ENCODE data around the gene TREML4. TPM values are rescaled to one million over a fixed set of nuclear protein-coding genes. Genes with fewer than 3 reads are reported as not detected.
"Not testable (repeated sequence)": the region's sequence is repeated elsewhere in the genome, so short reads cannot be mapped to it uniquely, and the experiment has no call there.

TREML4 gene, protein sequence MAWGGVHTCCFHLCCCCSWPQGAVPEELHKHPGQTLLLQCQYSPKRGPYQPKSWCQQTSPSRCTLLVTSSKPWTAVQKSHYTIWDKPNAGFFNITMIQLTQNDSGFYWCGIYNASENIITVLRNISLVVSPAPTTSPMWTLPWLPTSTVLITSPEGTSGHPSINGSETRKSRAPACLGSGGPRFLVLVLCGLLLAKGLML
- total RNA-seq (not detected), polyA plus RNA-seq (not detected), total RNA-seq (0 to 0.14 (median 0) reads per million in 6 experiments)

- peak within 1 kb of the TSS in 2 of 10 donors; percentile 47 to 51 for H3K27ac Mint-ChIP-seq
- no peak for ATAC-seq
Measured at GRCh38 chr6:41228096-41228495, at the start of gene TREML4. Gene TREML4, plus strand, starts transcription at chr6:41228349. Its CDS starts 79 bp downstream, at chr6:41228428.

GRCh38 chr6:41179163-41179562 is 49.0 kb upstream of the TREML4 start:
- no peaks in the 10 kb centered on the region for H3K36me3 Mint-ChIP-seq
- peaks cover 0 to 4% (median 0%) of the 10 kb centered on the region in 5 donors for H3K27me3 Mint-ChIP-seq
- POLR2A ChIA-PET, result interaction anchor here (0.7 kb wide), 1 partner anchor 103 kb away, joined by 3 read pairs; no protein-coding TSS in a partner anchor
- H3K9me3 Mint-ChIP-seq, result no peaks in the 10 kb centered on the region
- peaks cover 1 to 26% (median 14%) of the 10 kb centered on the region in 4 donors for H3K4me1 Mint-ChIP-seq
- no peak for DNase-seq
- no peak for ATAC-seq
- no peak overlapping the region for H3K27ac Mint-ChIP-seq
- H3K4me3 Mint-ChIP-seq, result no peak overlapping the region

More at GRCh38 chr6:41228096-41228495, at the start of gene TREML4:
- peaks cover 0 to 2% (median 0%) of the 10 kb centered on the region in 9 donors for H3K9me3 Mint-ChIP-seq
- peaks cover 0 to 1% (median 0%) of the 10 kb centered on the region in 3 donors for H3K36me3 Mint-ChIP-seq
- no peak within 1 kb of the TSS for H3K4me3 Mint-ChIP-seq
- peaks cover 3 to 8% (median 4%) of the 10 kb centered on the region in 4 donors for H3K4me1 Mint-ChIP-seq
- no peak for DNase-seq
- POLR2A ChIA-PET, result no interaction called here
- peaks cover 2 to 12% (median 5%) of the 10 kb centered on the region in 5 donors for H3K27me3 Mint-ChIP-seq

DNA sequence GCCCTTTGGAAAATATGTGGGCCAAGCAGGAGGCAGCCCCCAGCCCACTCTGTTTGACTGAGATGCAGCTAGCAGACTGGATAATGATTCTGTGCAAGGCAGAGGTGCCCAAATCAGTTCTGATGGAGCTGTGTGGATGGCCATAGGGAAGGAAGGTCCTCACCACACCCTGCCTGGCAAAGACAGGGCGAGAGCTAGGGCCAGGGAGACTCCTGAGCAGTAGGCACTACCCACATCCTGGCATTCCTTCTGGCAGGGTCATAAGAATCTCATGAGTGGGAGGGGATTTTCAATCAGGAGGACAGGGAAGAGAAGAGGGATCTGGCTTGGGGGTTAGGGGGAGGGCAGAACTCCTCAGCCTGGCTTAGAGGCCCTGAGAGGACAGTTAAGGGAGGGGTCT is 46.6 kb upstream of the TREML4 start:
- DNase-seq, result no peak
- no peak for ATAC-seq
- Mint-ChIP-seq H3K4me1 (peaks cover 8 to 41% (median 27%) of the 10 kb centered on the region in 4 donors), H3K27ac (peak overlapping the region in 1 of 10 donors; percentile 58), H3K4me3 (no peak overlapping the region), H3K36me3 (no peaks in the 10 kb centered on the region), H3K9me3 (no peaks in the 10 kb centered on the region), H3K27me3 (peaks cover 0 to 4% (median 0%) of the 10 kb centered on the region in 5 donors)
- POLR2A ChIA-PET, result interaction anchor here (1.8 kb wide), 1 partner anchor 109 kb away, joined by 6 read pairs; the partner anchor contains the start of genes NFYA and OARD1

DNA sequence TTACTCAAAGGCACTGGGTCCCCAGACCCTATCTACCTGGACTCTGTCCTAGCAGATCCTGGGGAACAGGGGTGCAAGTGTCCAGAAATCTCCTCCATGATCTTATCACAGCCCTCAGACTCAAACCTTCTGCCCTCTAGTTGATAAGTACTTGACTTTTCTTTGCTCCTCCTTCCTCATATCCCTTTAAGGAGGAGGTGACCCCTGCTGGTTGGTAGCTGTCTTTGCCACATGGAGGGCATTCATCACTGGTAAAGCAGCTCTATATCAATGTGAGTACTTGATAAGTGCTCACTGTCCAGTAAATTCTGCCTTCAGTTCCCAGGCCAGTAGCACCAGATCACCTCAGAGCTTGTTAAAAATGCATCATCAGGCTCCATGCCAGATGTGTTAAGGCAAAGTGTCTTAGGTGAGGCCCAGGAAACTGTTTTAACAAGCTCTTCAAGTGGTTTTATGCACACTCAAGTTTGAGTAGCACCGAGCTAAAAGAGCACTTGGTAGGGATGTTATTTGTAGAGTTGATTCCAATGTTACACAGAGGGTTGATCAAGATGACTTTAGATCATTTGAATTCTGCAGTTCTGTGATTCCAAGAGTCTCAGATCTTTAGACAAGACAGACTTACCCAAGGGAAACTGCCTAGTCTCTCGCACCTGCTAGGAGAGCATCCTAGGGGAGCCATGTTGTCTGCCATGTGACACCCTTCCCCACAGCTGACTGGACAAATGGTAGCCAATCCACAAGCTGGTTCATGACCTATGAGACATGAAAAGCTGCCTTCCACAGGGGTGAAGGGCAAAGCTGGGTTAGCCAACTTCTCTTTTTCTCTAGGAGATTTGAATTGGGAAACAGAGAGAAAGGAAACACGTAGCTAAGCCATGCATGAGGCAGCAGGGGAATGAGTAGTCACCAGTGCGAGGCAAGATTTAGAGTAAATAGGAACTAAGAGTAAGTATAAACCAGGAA is 45.8 kb upstream of the TREML4 start:
- H3K36me3 Mint-ChIP-seq, result no peaks in the 10 kb centered on the region
- no peaks in the 10 kb centered on the region for H3K27me3 Mint-ChIP-seq
- ATAC-seq (peak; percentile 98 to 100), DNase-seq (peak; percentile 13 to 79 (median 50))
- POLR2A ChIA-PET, result interaction anchor here (0.5 to 1.8 kb wide), 2 partner anchors 110 to 123 kb away, joined by 3 to 6 read pairs; partner anchors contain the start of genes NFYA and OARD1
- peak overlapping the region in 6 of 10 donors; percentile 25 to 67 (median 48) for H3K27ac Mint-ChIP-seq
- no peaks in the 10 kb centered on the region for H3K9me3 Mint-ChIP-seq
- no peak overlapping the region for H3K4me3 Mint-ChIP-seq
- peaks cover 14 to 49% (median 35%) of the 10 kb centered on the region in 4 donors for H3K4me1 Mint-ChIP-seq

DNA sequence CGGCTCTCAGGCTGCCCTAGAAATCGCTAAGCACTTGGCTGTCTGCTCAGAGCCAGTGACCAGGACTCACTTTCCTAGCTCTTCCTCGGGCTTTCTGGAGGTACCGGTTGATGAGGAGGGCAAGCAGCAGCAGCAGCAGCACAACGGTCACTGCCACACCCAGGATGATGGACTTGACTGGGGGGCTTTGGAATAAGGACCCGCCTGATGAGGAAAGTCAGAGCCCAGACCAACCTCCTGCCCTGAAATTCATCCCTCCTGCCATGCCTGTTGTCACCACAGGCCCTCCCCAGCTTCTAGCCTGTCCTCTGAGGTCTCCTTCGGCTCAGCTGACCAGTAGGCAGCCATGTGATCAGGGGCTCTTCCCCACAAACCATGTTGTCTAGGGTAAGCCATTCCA is 43.4 kb upstream of the TREML4 start:
- Mint-ChIP-seq H3K36me3 (peaks cover 0 to 5% (median under 1%) of the 10 kb centered on the region in 3 donors), H3K27me3 (no peaks in the 10 kb centered on the region), H3K4me1 (peaks cover 14 to 70% (median 45%) of the 10 kb centered on the region in 4 donors), H3K9me3 (peaks cover 0 to 6% (median under 1%) of the 10 kb centered on the region in 9 donors), H3K27ac (peak overlapping the region in 1 of 10 donors; percentile 80), H3K4me3 (no peak overlapping the region)
- POLR2A ChIA-PET, result no interaction called here
- ATAC-seq, result no peak
- DNase-seq, result no peak

DNA sequence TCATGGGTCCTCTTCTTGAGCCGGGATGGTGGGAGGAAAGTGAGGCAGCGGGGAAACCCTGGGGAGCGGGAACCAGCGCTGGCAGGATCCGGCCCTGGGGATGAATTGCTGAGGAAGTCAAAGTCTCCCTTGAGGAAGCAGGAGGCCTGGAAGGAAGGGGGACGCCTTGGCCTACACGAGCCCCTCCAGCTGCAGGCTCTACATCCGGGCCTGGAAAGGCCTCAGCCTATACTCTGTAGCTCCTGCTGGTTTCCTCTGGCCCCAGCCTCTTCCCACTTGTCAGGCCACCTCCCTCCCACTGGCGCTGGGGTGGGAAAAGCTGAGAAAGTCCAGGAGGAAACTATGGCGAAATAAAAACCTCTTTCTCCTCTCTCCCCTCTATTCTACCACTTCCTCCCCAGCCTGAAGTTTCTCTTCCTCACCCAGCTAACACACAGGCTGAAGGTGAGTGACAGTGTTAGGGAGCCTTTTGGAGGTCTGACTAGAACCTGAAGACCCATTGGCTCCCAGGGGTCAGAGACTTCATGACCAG is 42.1 kb upstream of the TREML4 start:
- DNase-seq, result no peak
- no peak for ATAC-seq
- POLR2A ChIA-PET, result no interaction called here
- peaks cover 0 to 11% (median 3%) of the 10 kb centered on the region in 9 donors for H3K9me3 Mint-ChIP-seq
- no peak overlapping the region for H3K4me3 Mint-ChIP-seq
- no peaks in the 10 kb centered on the region for H3K27me3 Mint-ChIP-seq
- H3K4me1 Mint-ChIP-seq, result peaks cover 14 to 74% (median 46%) of the 10 kb centered on the region in 4 donors
- H3K27ac Mint-ChIP-seq, result peak overlapping the region in 6 of 10 donors; percentile 49 to 84 (median 70)
- peaks cover 0 to 10% (median 5%) of the 10 kb centered on the region in 3 donors for H3K36me3 Mint-ChIP-seq

DNA sequence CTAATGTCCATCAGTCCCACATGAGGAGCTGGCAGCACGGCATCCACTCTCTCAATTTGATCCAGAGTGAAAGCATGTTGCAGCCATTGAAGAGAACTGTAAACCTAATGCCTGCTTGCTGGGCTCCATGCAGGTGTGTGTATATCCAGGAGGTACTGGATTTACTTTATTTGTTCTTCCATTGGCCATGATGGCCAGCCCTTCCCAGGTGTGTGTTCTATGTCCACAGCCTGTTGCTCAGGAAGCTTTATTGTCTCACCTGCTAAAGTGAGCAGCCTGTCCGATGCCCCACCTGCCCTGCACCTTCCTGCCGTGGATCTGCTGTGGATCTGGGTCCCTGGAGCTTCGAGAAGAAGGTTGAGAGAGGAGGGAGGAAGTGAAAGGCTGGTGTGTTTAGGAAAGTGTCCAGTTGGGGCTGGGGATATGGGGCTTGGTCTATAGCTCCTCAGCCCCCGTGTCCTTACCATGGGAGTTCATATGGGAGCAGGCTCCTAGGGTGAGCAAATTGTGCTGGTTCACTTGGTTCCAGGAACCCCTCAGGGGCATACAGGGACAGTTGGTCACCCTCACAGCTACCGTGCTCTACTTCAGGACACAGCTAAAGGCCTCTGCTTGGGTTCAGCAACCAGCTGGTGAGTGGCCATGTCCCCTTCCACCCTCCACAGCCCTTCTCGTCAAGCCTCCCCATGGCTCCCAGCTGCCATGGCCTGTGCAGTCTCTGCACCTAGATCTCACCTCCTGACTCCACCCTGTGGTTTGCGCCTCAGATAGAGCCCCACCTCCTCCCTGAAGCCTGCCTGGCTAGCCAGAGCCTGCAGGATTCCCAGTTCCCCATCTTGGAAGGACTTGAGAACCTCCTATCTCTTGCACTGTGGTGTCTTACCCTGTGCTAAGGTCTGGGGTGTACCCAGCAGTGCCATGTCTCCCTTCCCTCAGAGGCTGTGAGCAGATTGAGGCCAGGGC is 39.9 kb upstream of the TREML4 start:
- H3K4me1 Mint-ChIP-seq, result peaks cover 24 to 75% (median 44%) of the 10 kb centered on the region in 4 donors
- peak overlapping the region in 1 of 10 donors; percentile 31 for H3K27ac Mint-ChIP-seq
- peak overlapping the region in 1 of 10 donors; percentile 14 for H3K4me3 Mint-ChIP-seq
- POLR2A ChIA-PET, result no interaction called here
- ATAC-seq, result no peak
- H3K36me3 Mint-ChIP-seq, result peaks cover 0 to 10% (median 5%) of the 10 kb centered on the region in 3 donors
- no peaks in the 10 kb centered on the region for H3K27me3 Mint-ChIP-seq
- no peak for DNase-seq
- H3K9me3 Mint-ChIP-seq, result peaks cover 0 to 11% (median 3%) of the 10 kb centered on the region in 9 donors

DNA sequence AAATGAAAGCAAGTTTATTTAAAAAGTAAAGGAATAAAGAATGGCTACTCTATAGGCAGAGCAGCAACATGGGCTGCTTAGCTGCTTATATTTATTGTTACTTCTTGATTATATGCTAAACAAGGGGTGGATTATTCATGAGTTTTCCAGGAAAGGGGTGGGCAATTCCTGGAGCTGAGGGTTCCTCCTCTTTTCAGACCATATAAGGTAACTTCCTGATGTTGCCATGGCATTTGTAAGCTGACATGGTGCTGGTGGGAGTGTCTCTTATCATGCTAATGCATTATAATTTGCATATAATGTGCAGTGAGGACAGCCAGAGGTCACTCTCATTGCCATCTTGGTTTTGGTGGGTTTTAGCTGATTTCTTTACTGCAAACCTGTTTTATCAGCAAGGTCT is 39.1 kb upstream of the TREML4 start:
- H3K36me3 Mint-ChIP-seq, POLR2A ChIA-PET, H3K27ac Mint-ChIP-seq, H3K4me3 Mint-ChIP-seq, ATAC-seq, H3K27me3 Mint-ChIP-seq, DNase-seq: not testable (repeated sequence)
- Mint-ChIP-seq H3K9me3 (peaks cover 0 to 11% (median 3%) of the 10 kb centered on the region in 9 donors), H3K4me1 (peaks cover 29 to 73% (median 51%) of the 10 kb centered on the region in 4 donors)

- H3K9me3 Mint-ChIP-seq, result peaks cover 0 to 11% (median 3%) of the 10 kb centered on the region in 9 donors
- DNase-seq (no peak), ATAC-seq (no peak)
- H3K4me3 Mint-ChIP-seq, result no peak overlapping the region
- H3K4me1 Mint-ChIP-seq, result peaks cover 29 to 79% (median 59%) of the 10 kb centered on the region in 4 donors
- no peak overlapping the region for H3K27ac Mint-ChIP-seq
- H3K27me3 Mint-ChIP-seq, result no peaks in the 10 kb centered on the region
- POLR2A ChIA-PET, result no interaction called here
- H3K36me3 Mint-ChIP-seq, result peaks cover 5 to 10% (median 5%) of the 10 kb centered on the region in 3 donors
Measured at GRCh38 chr6:41189967-41190366, 38.2 kb upstream of the TREML4 start.

- no peak for DNase-seq
- Mint-ChIP-seq H3K4me1 (peaks cover 25 to 79% (median 61%) of the 10 kb centered on the region in 4 donors), H3K36me3 (peaks cover 5 to 10% (median 6%) of the 10 kb centered on the region in 3 donors), H3K4me3 (no peak overlapping the region), H3K27me3 (no peaks in the 10 kb centered on the region), H3K9me3 (peaks cover 0 to 11% (median 3%) of the 10 kb centered on the region in 9 donors), H3K27ac (no peak overlapping the region)
- no peak for ATAC-seq
- POLR2A ChIA-PET, result no interaction called here
Measured at GRCh38 chr6:41190791-41191190, 37.4 kb upstream of the TREML4 start.

GRCh38 chr6:41191569-41191968 is 36.6 kb upstream of the TREML4 start:
- POLR2A ChIA-PET, result no interaction called here
- peaks cover 23 to 79% (median 59%) of the 10 kb centered on the region in 4 donors for H3K4me1 Mint-ChIP-seq
- peaks cover 5 to 10% (median 6%) of the 10 kb centered on the region in 3 donors for H3K36me3 Mint-ChIP-seq

More at GRCh38 chr6:41191569-41191968, 36.6 kb upstream of the TREML4 start:
- peaks cover 0 to 11% (median 3%) of the 10 kb centered on the region in 9 donors for H3K9me3 Mint-ChIP-seq
- peak; percentile 40 to 52 for ATAC-seq
- H3K27ac Mint-ChIP-seq, result peak overlapping the region in 4 of 10 donors; percentile 4 to 79 (median 18)
- H3K4me3 Mint-ChIP-seq, result no peak overlapping the region
- DNase-seq, result peak in 2 of 10 donors; percentile 27 to 28
- H3K27me3 Mint-ChIP-seq, result no peaks in the 10 kb centered on the region

Data from naive thymus-derived CD8-positive, alpha-beta T cell (primary cell).